ENCODE data around the gene MAGEB3.
"Not testable (repeated sequence)": the region's sequence is repeated elsewhere in the genome, so short reads cannot be mapped to it uniquely, and the experiment has no call there.

The MAGEB3 gene, protein sequence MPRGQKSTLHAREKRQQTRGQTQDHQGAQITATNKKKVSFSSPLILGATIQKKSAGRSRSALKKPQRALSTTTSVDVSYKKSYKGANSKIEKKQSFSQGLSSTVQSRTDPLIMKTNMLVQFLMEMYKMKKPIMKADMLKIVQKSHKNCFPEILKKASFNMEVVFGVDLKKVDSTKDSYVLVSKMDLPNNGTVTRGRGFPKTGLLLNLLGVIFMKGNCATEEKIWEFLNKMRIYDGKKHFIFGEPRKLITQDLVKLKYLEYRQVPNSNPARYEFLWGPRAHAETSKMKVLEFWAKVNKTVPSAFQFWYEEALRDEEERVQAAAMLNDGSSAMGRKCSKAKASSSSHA

GRCh38 chrX:30230395-30230794, at the start of gene MAGEB3:
TSS of gene MAGEB3 (plus strand) at chrX:30230657. CDS start at chrX:30235925, 5,268 bp downstream.
- no peak for DNase-seq (ENCODE audit: low read depth in 2 of 2)

DNA sequence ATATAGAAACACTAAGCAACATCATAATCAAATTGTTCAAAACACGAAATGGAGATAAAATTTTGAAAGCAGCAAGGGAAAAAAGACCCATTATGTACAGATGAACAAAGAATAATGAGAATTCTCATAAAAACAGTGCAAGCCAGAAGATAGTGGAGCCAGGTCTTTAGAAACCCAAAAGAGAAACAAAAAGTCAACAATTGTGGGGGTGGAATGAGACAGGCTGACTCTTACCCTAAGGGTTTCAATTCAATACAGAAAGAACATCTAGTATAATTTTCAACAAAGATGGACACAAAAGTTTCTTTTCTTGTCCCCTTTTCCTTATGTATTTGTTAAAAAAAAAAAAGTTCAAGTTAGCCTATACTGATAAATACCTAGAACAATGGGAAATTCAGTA, 49.1 kb upstream of the MAGEB3 start:
- no peak for DNase-seq (ENCODE audit: low read depth in 2 of 2)

GRCh38 chrX:30183554-30183953, 46.9 kb upstream of the MAGEB3 start:
- no peak for DNase-seq (ENCODE audit: low read depth in 2 of 2)

DNA sequence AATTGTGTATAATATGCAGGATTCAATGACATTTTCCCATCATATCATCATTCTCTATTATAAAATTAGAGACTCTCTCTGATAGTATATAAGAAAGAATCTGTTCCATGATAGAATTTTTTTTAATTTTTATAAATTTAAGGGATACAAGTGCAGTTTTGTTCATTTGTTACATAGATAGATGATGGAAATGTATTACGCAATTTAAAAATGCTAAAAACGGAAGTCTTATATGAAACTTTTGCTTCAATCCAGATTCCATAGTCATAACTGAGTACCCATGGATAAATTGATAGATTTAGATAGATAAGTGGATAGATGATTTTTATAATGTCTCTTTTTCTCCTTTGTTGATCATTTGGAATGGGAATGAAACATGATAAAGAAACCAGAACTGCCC, 40.0 kb upstream of the MAGEB3 start:
- DNase-seq (ENCODE audit: low read depth in 2 of 2): no peak

GRCh38 chrX:30193910-30194309, 36.5 kb upstream of the MAGEB3 start:
- not testable (repeated sequence) for DNase-seq (ENCODE audit: low read depth in 2 of 2)

GRCh38 chrX:30196322-30196721, 34.1 kb upstream of the MAGEB3 start:
- no peak for DNase-seq (ENCODE audit: low read depth in 2 of 2)

- DNase-seq (ENCODE audit: low read depth in 2 of 2): no peak
Measured at GRCh38 chrX:30212172-30212571, 18.3 kb upstream of the MAGEB3 start.

GRCh38 chrX:30215357-30215843, 15.1 kb upstream of the MAGEB3 start, which contains the start of gene MAGEB2:
TSS of gene MAGEB2 (plus strand) at chrX:30215563. CDS start at chrX:30218581, 3,018 bp downstream.
- DNase-seq (ENCODE audit: low read depth in 2 of 2): no peak

DNA sequence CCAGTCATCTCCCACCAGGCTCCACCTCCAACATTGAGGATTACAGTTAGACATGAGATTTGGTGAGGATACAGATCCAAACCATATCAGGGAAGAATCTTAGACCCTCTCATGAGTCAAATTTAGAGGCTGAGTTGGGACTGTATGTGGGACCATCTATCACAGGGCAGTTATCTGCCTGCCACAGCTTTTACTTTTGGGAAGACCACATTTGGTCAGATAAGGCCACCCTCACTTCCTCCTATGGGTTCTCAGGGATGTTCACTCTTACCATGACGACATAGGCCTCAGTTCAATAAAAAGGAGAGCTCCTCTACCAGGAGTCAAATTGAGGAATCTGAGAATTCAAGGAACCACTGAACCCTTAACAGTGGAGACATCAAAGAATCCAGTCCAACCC, 13.0 kb upstream of the MAGEB3 start:
- no peak for DNase-seq (ENCODE audit: low read depth in 2 of 2)

DNA sequence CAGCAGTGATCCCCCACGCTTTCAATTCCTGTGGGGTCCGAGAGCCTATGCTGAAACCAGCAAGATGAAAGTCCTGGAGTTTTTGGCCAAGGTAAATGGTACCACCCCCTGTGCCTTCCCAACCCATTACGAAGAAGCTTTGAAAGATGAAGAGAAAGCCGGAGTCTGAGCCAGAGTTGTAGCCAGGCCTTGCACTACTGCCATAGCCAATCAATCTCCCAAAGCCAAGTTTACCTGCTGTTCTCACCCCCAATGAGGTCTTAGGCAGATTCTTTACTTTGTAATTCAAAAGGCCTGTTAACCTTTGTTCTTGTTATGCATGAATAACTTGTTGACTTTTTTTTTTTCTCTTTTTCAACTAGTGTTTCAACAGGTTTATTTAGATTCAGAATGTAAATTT, 11.1 kb upstream of the MAGEB3 start:
- no peak for DNase-seq (ENCODE audit: low read depth in 2 of 2)

DNA sequence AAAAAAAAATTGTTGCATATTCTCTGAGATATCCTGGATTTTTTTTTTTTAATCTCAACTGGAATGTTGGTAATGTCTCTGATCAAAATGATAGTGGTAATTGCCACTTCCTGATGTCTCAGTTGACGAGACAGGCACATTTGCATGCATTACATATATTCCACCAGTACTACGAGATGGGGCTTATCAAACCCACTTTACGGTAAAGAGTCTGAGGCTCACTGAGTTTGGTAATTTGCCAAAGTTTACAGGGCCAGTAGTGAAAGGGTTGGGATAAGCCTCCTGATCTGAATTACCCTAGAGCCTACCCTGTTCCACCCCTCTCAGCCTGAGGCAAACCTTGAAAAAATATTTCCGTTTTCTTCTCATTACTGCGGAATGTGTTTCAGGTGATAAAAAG, 9.8 kb upstream of the MAGEB3 start:
- no peak for DNase-seq (ENCODE audit: low read depth in 2 of 2)

DNA sequence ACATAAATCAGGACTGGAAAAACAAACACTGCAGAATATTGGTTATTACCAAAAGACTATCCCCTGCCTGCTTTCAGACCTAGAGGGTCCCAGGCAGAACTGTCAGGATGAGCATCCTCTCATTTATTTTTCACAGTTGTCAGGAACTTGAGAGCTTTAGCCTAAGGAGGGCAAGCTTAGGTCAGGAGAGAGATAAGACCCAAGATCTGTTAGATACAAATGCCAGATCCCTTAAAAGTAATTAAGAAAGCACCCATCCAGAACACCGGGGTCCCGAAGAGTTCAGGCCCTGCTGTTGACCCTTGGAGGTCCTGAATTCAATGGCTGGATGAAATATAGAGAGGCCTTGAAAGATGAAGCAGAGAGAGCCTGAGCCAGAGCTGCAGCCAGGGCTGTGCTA, 5.9 kb upstream of the MAGEB3 start:
- DNase-seq (ENCODE audit: low read depth in 2 of 2): no peak

GRCh38 chrX:30228526-30228925, 1.9 kb upstream of the MAGEB3 start:
- DNase-seq (ENCODE audit: low read depth in 2 of 2): no peak

DNA sequence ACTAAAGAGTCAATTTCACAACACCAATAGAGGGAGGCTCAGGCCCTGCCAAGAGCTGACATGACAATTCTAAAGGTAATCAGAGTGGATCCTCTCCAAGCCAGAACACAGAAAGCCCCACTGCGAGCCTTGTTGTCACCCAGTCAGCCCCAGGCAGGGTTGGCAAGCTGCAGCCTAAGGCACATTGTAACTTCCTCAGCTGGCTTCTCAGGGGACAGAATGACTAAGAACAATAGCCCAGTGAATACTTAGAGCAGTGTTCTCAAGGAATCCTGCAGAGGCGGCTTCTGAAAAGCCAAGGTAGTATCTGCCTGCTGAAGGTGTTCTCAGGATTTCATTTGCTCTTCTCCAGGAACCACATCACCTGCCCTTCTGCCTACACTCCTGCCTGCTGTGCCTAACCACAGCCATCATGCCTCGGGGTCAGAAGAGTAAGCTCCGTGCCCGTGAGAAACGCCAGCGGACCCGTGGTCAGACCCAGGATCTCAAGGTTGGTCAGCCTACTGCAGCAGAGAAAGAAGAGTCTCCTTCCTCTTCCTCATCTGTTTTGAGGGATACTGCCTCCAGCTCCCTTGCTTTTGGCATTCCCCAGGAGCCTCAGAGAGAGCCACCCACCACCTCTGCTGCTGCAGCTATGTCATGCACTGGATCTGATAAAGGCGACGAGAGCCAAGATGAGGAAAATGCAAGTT, 11.4 kb downstream of the MAGEB3 start, which contains the start of gene MAGEB4:
TSS of gene MAGEB4 (plus strand) at position 277 of the 692 bp plus-strand sequence. CDS start at position 413, 136 bp downstream.
- no peak for DNase-seq (ENCODE audit: low read depth in 2 of 2)

DNA sequence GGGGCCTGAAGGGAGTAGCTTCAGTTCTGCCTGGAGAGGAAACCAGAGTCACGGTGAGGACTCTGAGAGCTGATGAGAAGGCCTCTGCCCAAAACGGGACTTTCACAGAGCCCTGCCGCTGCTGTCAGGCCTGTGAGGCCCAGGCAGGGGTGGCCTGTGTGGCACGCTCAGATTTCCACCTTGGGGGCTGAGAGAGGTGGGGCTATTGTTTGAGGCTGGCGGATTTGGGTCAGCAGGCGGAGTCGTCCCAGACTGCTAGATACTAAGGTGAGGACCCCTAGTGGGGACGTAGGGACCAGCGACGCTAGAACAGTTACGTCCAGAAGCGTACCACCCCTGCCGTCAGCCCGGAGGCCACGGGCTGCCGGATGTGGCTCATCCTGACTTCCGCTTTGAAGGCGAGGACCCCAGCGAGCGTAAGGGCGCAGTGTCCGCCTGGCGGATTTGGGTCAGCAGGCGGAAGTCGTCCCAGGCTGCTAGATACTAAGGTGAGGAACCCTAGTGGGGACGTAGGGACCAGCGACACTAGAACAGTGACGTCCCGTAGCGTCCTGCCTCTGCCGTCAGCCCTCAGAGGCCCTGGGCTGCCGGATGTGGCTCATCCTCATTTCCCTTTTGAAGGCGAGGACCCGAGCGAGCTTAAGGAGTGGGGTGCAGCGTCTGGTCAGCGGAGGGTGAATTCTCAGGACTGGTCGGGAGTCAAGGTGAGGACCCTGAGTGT, 16.5 kb downstream of the MAGEB3 start, which contains the start of gene MAGEB1:
TSS of gene MAGEB1 (plus strand) at position 378 of the 721 bp plus-strand sequence. CDS start 3,348 bp downstream, outside the sequence.
- DNase-seq (ENCODE audit: low read depth in 2 of 2): no peak

- no peak for DNase-seq (ENCODE audit: low read depth in 2 of 2)
Measured at GRCh38 chrX:30248854-30249253, 18.4 kb downstream of the MAGEB3 start.

DNA sequence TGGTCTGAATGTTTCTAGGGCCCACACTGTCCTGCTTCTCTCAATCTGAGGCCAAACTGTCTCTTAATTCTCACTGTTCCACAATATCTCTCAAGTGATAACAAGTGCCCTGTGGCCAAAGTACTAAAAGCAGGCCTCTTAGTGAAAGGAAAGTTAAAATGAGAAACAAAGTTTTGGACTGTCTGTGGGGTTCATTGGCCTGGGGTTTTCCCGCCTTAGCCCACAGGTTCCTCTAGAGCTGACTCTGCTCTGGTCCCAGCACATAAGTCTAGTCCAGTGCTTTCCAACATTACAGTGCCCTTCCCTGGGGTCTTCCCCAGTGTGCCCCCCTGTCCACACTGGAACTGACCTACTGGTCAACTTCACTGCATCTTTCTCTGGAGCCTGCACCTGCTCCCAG, 22.8 kb downstream of the MAGEB3 start:
- DNase-seq (ENCODE audit: low read depth in 2 of 2): no peak

DNA sequence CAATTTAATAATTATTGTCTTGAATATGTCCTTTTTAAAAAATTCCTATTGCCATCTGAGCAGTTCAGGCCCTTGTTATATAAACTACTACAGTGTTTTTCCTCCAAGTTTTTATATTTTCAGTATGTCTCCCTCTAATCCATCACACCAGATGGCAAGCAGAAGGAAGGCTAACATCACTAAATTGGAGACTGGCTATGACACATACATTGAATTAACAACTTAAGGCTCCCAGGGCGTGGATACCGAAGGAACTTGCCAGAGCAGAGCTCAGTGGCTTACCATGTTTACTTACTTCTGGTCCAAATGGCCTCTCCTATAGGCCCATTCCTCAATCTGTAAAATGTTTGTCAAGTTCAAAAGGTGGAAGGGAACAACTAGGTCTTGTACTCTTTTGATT, 29.5 kb downstream of the MAGEB3 start:
- DNase-seq (ENCODE audit: low read depth in 2 of 2): no peak

DNA sequence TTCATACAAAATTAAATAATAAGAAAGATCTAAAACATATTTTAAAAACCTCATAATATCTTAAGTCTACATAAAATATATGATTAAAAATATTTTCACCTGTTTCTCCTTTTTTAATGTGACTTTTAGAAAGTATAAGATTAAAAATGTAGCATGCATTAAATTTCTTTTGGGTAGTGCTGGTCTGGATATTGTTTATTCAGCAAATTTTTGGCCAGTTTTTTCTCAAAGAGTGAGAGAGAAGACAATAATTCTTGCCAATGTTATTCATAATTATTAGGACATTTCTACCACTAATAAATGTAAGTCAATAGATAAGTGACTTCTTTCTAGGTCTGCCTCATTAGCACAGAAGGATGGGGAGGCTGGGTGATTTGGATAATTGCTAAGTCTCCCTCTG, 30.6 kb downstream of the MAGEB3 start:
- DNase-seq (ENCODE audit: low read depth in 2 of 2): no peak

GRCh38 chrX:30262763-30263162, 32.3 kb downstream of the MAGEB3 start:
- no peak for DNase-seq (ENCODE audit: low read depth in 2 of 2)

- no peak for DNase-seq (ENCODE audit: low read depth in 2 of 2)
Measured at GRCh38 chrX:30270639-30271038, 40.2 kb downstream of the MAGEB3 start.

GRCh38 chrX:30275498-30275897, 45.0 kb downstream of the MAGEB3 start:
- DNase-seq (ENCODE audit: low read depth in 2 of 2): no peak
